GDM1 (cell line): Measurements from ENCODE around the gene IGF1.

Source experiments
- DNase-seq: peaks from one replicate; lab custom pipeline; 2025; lab: John Stamatoyannopoulos, UW

Gene IGF1

DNA sequence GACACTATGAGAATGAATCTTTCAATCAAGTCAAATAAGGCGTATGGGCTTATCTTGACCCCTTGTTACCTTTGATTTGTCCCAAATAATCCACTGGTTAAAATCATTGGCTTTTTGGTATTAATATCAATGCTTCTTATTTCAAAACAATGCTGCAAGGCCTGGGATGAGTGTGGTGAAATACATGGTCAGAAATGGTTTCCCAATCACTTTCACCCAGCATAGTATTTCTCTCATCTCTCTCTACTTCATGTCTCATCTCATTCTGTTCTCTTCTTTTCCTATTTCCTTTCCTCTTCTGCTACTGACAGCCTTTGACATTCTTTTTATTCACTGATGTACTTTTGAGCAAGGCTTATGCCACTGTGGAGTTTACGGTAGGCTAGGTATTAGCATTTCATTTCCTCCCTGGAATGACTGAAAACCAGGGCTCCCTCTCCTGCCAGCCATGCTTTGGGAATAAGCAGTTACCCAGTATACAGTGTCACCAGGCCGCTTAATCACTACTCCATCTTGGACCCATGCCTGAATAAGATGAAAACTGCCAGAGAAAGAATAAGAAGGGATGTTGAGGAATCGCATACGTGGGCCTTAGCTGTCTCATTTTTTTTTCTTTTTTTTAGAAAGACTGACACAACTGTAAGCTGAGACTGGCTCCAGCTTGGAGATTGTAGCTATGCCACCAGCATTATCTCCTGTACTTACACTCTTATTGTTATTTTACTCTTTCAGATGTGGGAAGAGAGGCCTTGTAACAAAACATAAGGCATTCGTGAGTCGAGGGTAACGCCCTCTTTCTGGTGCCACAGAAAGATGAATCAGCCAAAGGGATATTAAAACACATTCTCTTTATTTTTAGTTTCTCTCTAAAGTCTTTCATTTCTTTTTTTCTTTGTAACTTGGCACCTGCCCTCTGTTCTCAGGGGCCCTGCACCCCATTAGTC, 53.5 kb downstream of the IGF1 start:
- DNase-seq = no peak

DNA sequence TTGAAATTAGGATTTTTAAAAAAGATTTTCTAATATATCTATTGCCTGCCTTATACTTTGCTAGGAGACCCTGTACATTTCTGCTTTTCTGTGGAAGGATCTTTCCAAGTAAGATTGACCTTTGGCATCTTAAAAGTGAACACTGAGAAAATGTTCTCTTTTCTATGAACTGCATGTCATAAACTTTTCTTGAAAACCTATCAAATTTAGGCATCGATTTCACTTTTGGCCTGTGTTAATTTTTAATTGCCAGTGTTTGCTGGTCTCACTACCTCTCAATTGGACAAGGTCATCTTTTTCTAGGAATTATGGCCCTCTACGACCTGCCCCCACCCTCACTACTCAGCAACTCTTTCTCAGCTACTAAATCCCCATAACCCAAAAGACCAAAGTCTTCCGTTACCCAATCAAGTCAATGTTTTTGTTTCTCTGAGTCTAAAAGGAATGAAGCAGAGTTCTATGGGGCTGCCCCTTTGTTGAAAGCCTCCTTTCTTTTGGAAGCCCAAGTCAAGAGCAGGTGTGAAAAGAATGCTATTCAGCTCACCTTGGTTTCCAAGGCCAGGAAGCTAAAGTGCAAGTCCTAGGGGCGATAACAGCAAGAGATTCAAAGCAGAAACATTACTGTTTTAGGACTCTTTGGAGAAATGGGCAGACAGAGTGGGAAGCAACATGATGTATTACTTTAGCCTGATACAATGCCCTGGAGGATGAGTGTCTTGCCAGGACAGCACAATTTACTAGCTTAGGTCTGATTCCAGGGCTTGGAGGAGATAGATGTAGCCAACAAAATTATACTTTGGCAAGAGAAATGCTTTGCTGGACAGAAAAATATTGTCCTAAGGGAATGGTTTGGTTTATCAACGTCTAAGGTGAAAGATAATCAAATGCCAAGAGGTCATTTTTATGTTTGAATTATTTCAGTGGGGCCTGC, 55.0 kb downstream of the IGF1 start:
- DNase-seq = no peak

DNA sequence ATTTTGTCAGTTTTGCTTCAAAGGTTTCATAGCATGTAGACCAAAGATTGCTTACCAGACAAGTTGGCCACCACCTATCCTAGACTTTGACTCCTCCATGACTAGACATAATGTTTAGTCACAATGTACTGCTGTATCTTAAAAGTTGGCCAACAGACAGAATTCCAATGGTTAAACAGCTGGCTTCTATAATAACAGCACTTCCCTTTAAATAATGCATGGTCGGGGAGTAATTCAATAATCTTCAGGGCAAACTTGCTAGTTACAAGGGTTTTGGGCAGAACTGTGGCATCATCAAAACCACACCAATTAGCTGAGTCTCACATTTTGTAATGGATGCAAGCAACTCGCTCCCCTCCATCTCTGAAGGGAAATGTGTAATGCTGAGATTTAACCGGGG, 56.9 kb downstream of the IGF1 start:
- no peak for DNase-seq

DNA sequence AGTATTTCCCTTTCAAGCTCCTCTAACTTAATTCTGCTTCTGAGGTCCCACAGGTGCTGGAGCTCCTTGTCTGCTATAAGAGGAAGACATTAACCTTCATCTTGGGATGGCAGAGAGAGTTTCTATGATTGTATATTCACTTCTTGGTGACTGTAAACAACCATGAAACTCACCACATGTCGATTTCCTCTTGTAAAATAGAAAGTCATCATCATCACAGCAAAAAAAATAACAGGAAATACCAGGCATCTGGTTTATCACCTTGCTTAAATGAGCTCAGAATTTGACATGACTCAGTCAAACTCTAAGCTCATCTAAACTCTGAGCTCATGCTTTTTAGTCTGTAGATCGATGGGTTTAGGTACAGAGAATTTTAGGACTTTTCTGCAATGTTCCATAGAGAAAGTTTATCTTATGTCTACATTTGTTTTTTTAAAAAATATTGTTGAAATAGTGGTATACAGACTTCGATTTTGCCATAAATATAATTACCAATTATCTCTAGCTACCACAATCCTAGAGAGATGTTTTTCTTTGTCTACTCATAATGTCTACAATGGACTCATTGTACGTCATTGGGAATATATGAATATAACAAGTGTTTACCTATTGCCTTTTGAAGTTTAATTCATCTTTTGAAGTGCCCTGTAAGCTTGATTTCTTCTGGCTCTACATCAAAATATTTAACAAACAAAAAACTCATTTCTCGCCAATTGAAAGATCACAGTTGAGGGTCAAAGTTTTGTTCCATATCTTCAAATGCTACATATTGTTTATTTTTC, 58.4 kb downstream of the IGF1 start:
- no peak for DNase-seq

DNA sequence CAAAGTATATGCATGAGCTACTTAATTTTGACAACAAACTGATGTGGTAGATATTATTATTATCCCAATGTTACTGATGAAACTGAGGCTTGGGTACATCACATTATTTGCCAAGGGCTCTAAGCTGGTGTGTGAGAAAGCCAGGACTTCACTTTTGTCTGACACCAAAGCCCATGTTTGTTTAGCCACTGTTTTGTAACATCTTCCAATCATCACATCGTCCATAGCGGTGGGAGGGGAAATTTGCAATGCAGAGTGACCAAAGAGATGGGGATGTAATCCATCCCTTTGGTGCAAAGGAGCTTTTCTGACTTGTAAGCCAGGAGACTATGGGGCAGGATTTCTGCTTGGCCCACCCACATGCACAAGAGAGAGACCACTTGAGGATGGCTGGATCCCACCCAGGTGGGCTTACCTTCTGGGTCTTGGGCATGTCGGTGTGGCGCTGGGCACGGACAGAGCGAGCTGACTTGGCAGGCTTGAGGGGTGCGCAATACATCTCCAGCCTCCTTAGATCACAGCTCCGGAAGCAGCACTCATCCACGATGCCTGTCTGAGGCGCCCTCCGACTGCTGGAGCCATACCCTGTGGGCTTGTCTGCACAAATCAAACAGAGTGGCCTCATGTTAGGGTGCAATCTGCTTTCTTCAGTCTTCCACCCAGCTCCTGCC, 61.1 kb downstream of the IGF1 start:
- DNase-seq = no peak

DNA sequence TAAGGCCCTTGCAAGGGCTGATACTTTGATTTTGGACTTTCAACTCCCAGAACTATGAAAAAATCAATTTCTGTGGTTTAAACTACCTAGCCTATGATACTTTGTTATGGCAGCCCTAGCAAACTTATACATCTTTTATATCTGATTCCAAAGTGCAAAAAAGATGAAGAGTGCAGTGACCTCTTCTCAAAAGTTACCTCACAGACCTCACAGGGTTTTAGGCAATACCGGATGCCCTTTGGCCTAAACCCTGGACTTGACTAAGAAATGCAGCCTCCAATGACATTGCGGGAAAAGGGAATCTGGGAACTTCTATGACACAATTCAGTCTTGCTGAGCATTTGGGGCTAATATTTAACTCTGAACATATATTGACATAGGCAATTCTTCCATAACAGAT, 63.3 kb downstream of the IGF1 start:
- DNase-seq = no peak

DNA sequence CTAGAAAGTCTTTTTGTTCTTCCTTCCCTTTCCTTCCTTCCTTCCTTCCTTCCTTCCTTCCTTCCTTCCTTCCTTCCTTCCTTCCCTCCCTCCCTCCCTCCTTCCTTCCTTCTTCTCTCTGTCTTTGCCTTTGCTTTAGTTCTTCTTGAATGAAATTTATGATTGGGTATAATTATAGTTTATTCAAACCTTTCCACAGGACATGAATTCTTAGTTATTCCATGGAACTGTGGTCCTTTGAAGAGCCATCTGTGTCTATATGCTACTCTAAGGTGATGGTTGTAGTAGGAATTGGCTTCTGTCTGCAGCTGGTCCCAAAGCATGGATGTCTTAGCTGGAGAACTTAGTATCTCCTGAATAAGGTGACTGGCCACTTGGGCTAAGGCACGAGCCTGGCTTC, 64.8 kb downstream of the IGF1 start:
- no peak for DNase-seq

DNA sequence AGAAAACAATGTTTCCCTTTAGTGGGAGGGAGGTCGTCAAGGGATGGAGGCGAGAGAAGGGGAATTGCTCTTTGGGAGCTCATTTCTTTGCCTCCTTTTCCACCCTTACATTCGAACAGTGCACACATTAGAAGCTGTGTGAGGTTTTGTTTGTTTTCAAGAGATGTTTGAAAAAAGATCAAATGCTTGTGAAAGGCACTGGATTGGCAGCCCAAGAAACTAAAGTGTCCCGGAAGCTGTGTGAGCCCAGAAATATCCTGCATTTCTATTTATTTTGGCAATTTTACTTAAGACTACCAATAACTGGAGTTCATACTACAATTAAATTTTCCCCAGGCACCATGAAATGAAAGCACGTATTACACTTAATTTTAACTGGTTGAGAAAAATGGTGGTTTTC, 67.0 kb downstream of the IGF1 start:
- DNase-seq = no peak

DNA sequence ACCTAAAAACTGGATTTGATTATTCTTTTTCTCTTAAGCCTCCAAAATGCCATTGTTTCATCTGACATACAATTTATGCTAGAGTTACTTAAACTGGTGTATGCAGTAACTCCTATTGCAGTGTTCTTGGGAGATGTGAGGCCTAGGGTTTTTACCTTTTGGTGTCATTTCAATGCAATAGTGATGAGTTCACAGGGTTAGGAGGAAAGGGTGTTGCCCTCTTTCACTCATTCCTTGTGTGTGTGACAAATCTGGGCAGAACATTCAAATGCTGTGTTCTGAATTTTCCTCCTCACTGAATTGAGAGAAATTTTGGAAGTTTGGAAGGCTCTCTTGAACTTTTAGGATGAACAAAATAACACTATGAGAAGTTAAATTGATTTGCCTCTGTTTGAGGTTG, 69.9 kb downstream of the IGF1 start:
- DNase-seq = no peak

DNA sequence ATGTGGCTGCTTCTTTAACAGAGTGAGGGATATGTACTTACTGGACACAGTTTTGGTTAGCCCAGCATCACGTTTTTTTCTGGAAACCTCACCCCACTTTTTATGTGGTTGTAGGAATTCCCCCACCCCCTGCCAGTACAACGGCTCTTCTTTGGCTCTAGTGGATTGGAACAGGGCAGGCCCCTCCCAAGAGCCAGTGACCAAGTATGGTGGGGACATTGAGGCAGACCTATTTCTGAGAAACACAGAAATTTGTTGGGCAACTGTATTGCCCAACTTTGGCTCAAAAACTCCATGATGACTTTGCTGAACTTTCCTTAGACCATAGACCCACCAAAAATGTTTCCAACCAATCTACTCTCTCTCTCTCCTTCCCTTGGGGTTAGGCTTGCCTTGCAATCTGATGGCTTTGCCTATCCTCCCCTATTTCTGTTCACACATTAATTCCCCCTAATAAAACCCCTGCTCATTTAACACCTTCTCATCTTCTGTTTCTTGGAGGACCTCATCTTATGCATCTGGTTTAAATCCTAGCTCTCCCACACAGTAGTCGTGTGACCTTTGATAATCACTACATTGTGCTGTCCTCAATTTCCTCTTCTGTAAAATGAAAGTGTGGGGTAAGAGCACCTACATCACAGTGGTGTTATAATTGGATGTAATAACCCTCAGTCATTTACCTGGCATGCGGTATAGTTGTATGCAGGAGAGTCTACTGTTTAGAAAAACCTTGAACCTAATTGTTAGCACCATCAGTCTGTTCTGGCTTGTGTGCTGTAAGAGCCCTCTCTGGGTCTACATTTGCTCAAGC, 71.7 kb downstream of the IGF1 start:
- no peak for DNase-seq

DNA sequence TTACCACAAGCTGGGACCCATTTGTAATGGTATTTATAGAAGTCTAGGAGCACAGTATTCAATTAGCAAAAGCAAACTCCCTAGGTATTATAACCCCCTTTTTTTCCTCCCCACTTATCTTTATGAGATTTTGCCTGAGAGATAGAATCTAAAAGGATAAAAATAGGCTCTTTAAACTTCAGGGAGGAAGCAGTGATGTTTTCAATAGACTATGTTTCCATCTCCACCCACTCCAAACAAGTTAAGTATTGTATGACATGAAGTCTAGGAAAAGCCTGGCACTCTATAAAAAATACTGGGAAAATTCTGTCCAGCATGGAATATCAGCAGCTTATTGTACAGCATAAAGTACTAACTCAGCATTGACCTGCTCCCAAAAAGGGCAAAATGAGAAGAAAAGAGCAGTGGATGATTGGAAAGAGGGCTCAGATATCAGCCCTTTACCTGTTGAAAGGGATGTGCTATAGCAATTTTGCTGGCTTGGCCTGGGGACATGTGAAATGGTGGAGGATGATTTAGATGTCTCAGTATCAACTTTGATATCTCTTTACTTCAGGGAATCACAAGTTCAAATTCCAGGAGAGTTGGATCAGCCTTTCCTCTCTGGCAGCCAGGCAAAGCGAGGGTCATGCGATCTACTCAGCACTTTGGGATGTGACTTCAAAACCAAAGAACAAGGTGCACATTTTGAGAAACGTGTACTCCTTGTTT, 72.4 kb downstream of the IGF1 start:
- DNase-seq = no peak

DNA sequence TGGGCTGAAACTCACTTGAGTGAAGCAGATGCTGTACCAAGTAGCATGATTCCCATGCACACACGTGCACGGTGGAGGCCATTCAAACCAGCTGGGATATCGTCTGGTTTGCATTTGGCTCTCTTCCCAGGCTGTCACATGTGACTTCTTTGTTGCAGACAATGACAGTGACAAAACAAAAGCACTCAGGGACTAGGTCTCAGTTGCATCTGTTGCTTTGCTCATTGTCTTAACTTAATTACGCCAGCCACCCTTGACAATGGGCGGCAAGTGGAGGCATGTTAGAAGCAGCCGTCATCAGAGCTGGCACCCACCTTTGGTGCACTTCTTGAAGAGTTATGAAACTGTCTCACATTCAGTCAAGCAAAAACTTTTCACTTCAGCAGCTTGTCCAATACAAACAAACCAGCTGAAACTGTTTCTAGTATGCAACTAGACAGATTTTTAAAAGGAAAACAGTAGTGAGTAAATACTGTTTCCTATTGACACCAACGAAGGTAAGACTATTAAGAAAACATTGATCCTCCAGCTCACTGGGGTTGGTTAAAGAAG, 74.3 kb downstream of the IGF1 start:
- no peak for DNase-seq

DNA sequence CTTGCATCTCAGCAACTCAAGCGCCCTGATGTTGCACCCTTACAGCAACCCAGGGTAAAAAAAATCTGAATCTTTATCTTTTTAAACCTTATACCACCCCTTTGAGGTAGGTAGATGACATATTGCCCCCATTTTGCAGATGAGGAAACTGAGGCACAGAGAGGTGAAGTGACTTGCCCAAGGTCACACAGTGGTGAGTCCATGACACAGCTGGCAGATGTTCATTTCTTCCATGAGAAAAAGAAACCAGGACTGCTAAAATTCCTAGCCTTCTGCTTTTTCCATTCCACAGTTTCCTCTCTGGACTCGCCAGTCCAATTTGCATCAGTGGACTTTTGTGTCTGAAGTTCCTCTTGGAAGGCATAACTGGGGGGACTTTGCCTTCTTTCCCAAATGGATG, 79.3 kb downstream of the IGF1 start:
- no peak for DNase-seq

DNA sequence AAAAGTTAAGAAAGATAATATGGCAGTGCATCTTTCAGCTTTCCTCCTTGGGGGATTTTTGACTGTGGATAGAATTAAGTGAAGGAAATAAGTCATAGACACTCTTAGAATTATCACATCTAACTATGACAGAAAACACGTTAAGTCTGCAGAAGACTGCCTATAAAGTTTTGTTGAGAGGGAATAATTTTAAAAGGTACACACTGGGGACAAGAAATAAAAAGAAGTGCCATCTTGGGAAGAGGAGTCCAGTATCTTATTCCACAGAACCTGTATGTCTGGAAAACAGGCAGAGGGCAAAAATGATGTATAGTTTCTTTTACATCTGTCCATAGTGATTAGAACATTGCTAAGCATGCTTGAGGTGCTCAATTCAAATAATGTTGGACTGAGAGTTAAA, 80.7 kb downstream of the IGF1 start:
- no peak for DNase-seq

DNA sequence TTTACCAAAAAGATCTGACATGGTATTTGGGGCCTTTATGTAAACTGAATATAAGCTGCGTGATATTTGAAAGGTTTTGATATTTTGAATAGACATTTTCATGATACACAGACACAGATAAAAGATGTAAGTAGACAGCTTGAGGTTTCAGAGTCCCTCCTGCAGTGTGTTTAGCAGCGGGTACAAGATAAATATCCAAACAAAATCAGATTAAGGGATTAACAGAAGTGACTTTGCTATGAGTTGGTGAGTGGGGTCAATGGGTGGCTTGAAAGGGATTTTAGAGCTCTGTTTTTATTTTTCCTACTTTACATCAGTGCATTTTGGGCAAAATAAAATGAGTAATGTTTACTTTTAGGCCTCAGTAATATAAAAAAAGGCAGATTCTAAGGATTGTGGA, 84.1 kb downstream of the IGF1 start:
- no peak for DNase-seq

DNA sequence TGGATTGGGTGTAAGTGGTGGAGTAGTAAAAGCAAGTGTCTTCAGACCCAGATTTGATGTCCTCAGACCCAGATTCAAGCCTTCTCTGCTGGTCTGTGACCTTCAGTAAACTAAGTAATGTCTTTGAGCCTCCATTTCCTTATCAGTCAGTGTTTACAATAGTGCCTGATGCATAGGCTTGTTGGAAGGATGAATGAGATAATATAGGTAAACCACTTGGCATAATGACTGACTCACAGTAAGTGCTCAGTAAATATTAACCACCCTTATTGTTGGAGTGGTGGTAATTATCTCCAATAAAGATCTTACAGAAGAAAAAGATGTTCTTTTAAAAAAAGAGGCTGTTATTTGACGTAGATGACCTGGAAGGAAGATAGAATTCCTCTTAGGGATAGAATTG, 86.2 kb downstream of the IGF1 start:
- DNase-seq = no peak

DNA sequence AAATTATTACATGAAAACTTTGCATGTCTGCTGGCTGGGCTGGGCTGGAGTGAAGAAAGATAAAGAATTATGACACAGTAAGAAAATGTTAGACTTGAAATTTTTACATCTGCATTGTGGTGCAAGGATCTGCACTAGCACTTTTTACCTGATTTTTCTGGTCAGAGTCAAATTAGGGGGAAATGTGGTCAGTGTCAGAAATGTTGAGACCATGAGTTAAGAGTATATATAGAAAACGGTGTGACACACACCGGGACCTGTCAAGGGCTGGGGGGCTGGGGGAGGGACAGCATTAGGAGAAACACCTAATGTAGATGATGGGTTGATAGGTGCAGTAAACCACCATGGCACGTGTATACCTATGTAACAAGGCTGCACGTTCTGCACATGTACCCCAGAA, 90.3 kb downstream of the IGF1 start:
- no peak for DNase-seq

DNA sequence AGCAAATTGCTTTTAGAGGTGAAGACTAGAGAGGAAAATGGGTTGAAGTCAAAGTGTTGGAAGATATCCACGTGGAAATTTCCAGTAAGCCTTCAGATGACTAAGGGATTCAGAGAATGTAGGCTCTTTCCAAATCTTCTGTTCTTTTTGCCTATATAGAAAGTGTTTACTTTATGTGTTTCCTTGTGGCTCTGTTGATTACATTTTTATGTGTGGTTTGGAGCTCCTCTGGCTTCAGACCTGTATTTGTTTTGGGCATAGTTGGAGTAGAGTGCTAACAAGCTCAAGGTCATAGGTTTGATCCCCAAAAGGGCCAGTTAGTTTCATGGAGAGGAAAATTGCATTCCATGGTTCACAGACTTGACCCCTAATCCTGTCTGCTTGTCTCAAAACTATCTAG, 91.9 kb downstream of the IGF1 start:
- DNase-seq = no peak

DNA sequence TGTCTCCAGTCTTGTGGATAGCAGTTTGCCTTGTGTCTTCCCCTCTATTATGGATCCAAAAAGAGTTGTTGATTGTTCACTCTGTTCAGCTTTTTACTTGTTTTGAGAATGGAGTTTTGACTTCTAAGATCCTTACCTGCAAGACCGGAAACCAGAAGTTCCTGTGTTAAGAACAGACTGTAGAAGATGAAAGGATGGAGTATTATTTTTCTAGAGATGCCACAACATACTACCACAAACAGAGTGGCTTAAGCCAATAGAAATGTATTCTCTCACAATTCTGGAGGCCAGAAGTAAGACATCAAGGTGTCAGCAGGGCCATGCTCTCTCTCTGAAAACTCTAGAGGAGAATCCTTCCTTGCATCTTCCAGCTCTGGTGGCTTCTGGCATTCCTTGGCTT, 95.0 kb downstream of the IGF1 start:
- no peak for DNase-seq
